ENCODE results near the gene SLC4A2. TPM values are rescaled to one million over a fixed set of nuclear protein-coding genes. Genes with fewer than 3 reads are reported as not detected.
"Not testable (repeated sequence)": the region's sequence is repeated elsewhere in the genome, so short reads cannot be mapped to it uniquely, and the experiment has no call there.

Gene SLC4A2
- polyA plus RNA-seq, 3 donors = 70.5 to 87.7 (median 73.5) TPM

GRCh38 chr7:151040616-151041375 is 18.6 kb upstream of the SLC4A2 start:
- no peak for DNase-seq (ENCODE audit: low read depth in 3 of 3, low spot score in 2 of 3)

- DNase-seq (ENCODE audit: low read depth in 3 of 3, low spot score in 2 of 3) = not testable (repeated sequence)
Measured at GRCh38 chr7:151043449-151043848, 15.9 kb upstream of the SLC4A2 start.

GRCh38 chr7:151043959-151044358 is 15.4 kb upstream of the SLC4A2 start:
- DNase-seq (ENCODE audit: low read depth in 3 of 3, low spot score in 2 of 3) = no peak

GRCh38 chr7:151045262-151045661 is 14.1 kb upstream of the SLC4A2 start:
- no peak for DNase-seq (ENCODE audit: low read depth in 3 of 3, low spot score in 2 of 3)

- DNase-seq (ENCODE audit: low read depth in 3 of 3, low spot score in 2 of 3) = no peak
Measured at GRCh38 chr7:151045967-151046366, 13.4 kb upstream of the SLC4A2 start.

- no peak for DNase-seq (ENCODE audit: low read depth in 3 of 3, low spot score in 2 of 3)
Measured at GRCh38 chr7:151046603-151047573, 12.5 kb upstream of the SLC4A2 start.

- DNase-seq (ENCODE audit: low read depth in 3 of 3, low spot score in 2 of 3) = no peak
Measured at GRCh38 chr7:151047976-151048815, 11.2 kb upstream of the SLC4A2 start, which contains the start of gene ASIC3. Gene ASIC3 (plus strand): TSS chr7:151048531. CDS start chr7:151048886, 355 bp downstream.

- DNase-seq (ENCODE audit: low read depth in 3 of 3, low spot score in 2 of 3) = no peak
Measured at GRCh38 chr7:151048911-151049463, 10.4 kb upstream of the SLC4A2 start.

GRCh38 chr7:151051108-151051507 is 8.3 kb upstream of the SLC4A2 start:
- peak in 1 of 3 donors; percentile 61 for DNase-seq (ENCODE audit: low read depth in 3 of 3, low spot score in 2 of 3)

- no peak for DNase-seq (ENCODE audit: low read depth in 3 of 3, low spot score in 2 of 3)
Measured at GRCh38 chr7:151053096-151053495, 6.3 kb upstream of the SLC4A2 start.

- DNase-seq (ENCODE audit: low read depth in 3 of 3, low spot score in 2 of 3) = no peak
Measured at GRCh38 chr7:151053751-151054150, 5.6 kb upstream of the SLC4A2 start.

GRCh38 chr7:151056283-151056665 is 3.1 kb upstream of the SLC4A2 start:
- no peak for DNase-seq (ENCODE audit: low read depth in 3 of 3, low spot score in 2 of 3)

- DNase-seq (ENCODE audit: low read depth in 3 of 3, low spot score in 2 of 3) = no peak
Measured at GRCh38 chr7:151056666-151057505, 2.5 kb upstream of the SLC4A2 start.

GRCh38 chr7:151057506-151057988 is 1.8 kb upstream of the SLC4A2 start, which contains the start of gene CDK5:
Gene CDK5 (minus strand): TSS chr7:151057897. CDS start chr7:151057848, 49 bp downstream.
- no peak for DNase-seq (ENCODE audit: low read depth in 3 of 3, low spot score in 2 of 3)

- DNase-seq (ENCODE audit: low read depth in 3 of 3, low spot score in 2 of 3) = peak; percentile 95 to 99 (median 96)
Measured at GRCh38 chr7:151057989-151058780, 1.2 kb upstream of the SLC4A2 start.

GRCh38 chr7:151058781-151059366 is 515 bp upstream of the SLC4A2 start:
- no peak for DNase-seq (ENCODE audit: low read depth in 3 of 3, low spot score in 2 of 3)

GRCh38 chr7:151060113-151060415 is 675 bp downstream of the SLC4A2 start:
- no peak for DNase-seq (ENCODE audit: low read depth in 3 of 3, low spot score in 2 of 3)

All from right renal cortex interstitium (tissue), 3 donors.